ENCODE data around the gene MTSS2.

Gene MTSS2

DNA sequence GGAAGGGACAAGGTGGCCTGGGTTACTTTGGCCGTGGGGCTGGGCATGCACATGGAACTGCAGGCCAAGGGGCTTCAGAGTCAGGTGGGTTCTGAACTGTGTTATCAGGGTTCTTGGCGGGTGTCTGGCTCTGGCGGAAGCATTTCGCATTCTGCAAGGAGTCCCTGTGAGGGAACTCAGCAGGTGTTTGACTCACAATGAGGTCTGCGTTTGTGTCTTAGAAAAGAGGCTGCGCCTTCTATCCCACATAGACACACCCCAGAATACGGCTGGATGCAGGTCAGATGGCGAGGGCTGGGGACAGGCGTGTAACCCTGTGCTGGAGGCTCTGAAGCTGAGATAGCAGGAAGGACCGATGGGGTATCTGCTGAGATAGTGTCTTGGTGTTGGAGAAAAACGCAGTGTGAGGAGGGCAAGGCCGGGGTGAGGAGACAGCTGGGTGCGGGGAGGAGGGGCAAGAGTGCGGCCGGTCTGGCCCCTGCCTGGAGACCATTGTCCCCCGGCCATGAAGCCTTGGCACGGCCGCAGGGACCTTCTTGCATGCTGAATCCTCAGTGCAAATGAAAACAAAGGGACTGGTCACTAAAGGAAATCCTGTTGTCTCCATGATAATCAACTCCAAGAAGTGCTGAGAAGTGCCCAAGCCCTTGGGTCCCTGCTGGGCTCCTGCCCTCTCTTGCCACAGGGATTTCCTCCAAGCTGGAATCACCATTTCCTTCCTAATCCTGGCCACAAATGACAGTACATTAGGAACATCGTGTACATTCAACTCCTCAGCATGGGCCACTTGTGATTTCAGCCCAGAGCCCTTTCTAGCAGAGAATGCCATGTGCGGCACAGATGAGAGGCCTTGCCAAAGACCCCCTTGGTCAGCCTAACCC is 22.8 kb upstream of the MTSS2 start:
- no peak for TF ChIP-seq ZNF394 (tag by site-specific recombination; IDR thresholded peaks at IDR 0.05; ENCODE audit: borderline replicate concordance)
- no peak for TF ChIP-seq KLF16 (tag by site-specific recombination; IDR thresholded peaks at IDR 0.05)
- no peak for TF ChIP-seq ZNF521 (tag by site-specific recombination; IDR thresholded peaks at IDR 0.05)
- no peak for TF ChIP-seq ZNF341 (tag by site-specific recombination; IDR thresholded peaks at IDR 0.05; ENCODE audit: low read depth)
- no peak for TF ChIP-seq ZNF416 (tag by site-specific recombination; IDR thresholded peaks at IDR 0.05)
- TF ChIP-seq ZNF114 (tag by site-specific recombination; IDR thresholded peaks at IDR 0.05) = no peak
- ChIA-PET POLR2A (interaction anchor here (0.7 kb wide), 1 partner anchor 39 kb away, joined by 4 read pairs; no protein-coding TSS in a partner anchor), CTCF (no interaction called here)
- H3K4me1 ChIP-seq (ENCODE audit: control insufficient read depth, insufficient read depth, low read length) = no peaks in the 10 kb centered on the region
- no peaks in the 10 kb centered on the region for H3K36me3 ChIP-seq (ENCODE audit: control insufficient read depth in 2 of 2, insufficient read depth in 1 of 2, low read length in 2 of 2)
- H3K9me3 ChIP-seq (ENCODE audit: control insufficient read depth, insufficient read depth, low read depth, low read length) = no peaks in the 10 kb centered on the region
- H3K4me3 ChIP-seq (ENCODE audit: low read depth, low read length) = no peak overlapping the region
- H3K27ac ChIP-seq (ENCODE audit: extremely low read depth, low read depth, low read length) = no peak overlapping the region

DNA sequence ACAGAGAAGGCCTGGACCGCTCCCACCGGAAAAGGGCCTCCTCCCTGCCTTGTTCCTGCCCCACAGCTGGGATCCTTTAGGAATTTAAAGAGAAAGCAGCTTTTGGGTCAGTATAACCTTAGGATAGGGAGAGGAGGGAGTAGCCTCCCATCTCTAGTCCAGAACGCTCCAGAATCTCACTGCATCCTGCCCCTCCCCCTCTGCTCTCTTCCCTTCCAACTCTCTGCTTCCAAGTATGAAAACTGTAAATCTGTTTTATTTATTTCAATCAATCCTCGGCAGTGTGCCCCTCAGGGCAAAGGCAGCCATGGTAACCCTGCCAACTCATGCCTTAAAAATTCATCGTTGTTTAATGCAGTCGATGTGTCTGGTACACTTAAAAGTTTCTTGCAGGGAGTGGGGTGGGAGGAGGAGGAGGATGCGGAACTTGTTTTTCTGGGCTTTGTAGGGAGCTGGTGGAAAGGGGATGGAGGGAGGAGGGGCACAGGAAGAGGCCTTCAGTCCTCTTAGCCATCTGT is 21.2 kb upstream of the MTSS2 start:
- CTCF ChIA-PET = interaction anchor here (0.7 kb wide), 1 partner anchor 26 kb away, joined by 4 read pairs; no protein-coding TSS in a partner anchor
- H3K4me1 ChIP-seq (ENCODE audit: control insufficient read depth, insufficient read depth, low read length) = no peaks in the 10 kb centered on the region
- no peak overlapping the region for H3K27ac ChIP-seq (ENCODE audit: extremely low read depth, low read depth, low read length)
- POLR2A ChIA-PET = no interaction called here
- no peaks in the 10 kb centered on the region for H3K36me3 ChIP-seq (ENCODE audit: control insufficient read depth in 2 of 2, insufficient read depth in 1 of 2, low read length in 2 of 2)
- no peak overlapping the region for H3K4me3 ChIP-seq (ENCODE audit: low read depth, low read length)
- TF ChIP-seq, protein P1, sequence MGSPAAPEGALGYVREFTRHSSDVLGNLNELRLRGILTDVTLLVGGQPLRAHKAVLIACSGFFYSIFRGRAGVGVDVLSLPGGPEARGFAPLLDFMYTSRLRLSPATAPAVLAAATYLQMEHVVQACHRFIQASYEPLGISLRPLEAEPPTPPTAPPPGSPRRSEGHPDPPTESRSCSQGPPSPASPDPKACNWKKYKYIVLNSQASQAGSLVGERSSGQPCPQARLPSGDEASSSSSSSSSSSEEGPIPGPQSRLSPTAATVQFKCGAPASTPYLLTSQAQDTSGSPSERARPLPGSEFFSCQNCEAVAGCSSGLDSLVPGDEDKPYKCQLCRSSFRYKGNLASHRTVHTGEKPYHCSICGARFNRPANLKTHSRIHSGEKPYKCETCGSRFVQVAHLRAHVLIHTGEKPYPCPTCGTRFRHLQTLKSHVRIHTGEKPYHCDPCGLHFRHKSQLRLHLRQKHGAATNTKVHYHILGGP (tag by site-specific recombination; IDR thresholded peaks at IDR 0.05) = no peak
- TF ChIP-seq ZNF843 (tag by site-specific recombination; IDR thresholded peaks at IDR 0.05) (no peak), ZNF600 (tag by site-specific recombination; IDR thresholded peaks at IDR 0.05) (peak; percentile 68)
- TF ChIP-seq, protein P2, sequence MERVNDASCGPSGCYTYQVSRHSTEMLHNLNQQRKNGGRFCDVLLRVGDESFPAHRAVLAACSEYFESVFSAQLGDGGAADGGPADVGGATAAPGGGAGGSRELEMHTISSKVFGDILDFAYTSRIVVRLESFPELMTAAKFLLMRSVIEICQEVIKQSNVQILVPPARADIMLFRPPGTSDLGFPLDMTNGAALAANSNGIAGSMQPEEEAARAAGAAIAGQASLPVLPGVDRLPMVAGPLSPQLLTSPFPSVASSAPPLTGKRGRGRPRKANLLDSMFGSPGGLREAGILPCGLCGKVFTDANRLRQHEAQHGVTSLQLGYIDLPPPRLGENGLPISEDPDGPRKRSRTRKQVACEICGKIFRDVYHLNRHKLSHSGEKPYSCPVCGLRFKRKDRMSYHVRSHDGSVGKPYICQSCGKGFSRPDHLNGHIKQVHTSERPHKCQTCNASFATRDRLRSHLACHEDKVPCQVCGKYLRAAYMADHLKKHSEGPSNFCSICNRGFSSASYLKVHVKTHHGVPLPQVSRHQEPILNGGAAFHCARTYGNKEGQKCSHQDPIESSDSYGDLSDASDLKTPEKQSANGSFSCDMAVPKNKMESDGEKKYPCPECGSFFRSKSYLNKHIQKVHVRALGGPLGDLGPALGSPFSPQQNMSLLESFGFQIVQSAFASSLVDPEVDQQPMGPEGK (tag by site-specific recombination; IDR thresholded peaks at IDR 0.05) = no peak
- no peaks in the 10 kb centered on the region for H3K9me3 ChIP-seq (ENCODE audit: control insufficient read depth, insufficient read depth, low read depth, low read length)

DNA sequence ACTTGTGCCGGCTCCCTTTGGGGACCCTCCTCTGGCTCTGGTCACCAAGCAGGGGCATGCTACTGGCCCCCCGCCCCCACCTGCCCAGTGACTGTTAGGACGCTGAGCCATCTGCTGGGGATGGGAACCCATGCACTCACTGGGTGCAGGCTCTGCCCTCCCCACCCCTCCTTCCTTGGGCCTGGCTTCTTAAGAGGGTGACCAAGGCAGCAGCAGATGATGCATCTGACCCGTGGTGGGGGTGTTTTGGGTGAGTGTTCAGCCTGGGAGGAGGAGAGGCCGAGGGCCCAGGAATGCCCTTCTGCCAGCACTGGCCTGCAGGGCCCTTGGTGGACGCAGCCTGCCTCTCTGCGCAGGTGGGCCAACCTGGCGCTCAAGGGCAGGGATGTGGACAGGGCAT is 19.2 kb upstream of the MTSS2 start:
- H3K27ac ChIP-seq (ENCODE audit: extremely low read depth, low read depth, low read length) = no peak overlapping the region
- no peaks in the 10 kb centered on the region for H3K36me3 ChIP-seq (ENCODE audit: control insufficient read depth in 2 of 2, insufficient read depth in 1 of 2, low read length in 2 of 2)
- no peaks in the 10 kb centered on the region for H3K9me3 ChIP-seq (ENCODE audit: control insufficient read depth, insufficient read depth, low read depth, low read length)
- ChIA-PET CTCF (no interaction called here), POLR2A (no interaction called here)
- H3K4me1 ChIP-seq (ENCODE audit: control insufficient read depth, insufficient read depth, low read length) = no peaks in the 10 kb centered on the region
- H3K4me3 ChIP-seq (ENCODE audit: low read depth, low read length) = no peak overlapping the region
- TF ChIP-seq KLF1 (tag by site-specific recombination; IDR thresholded peaks at IDR 0.05) (no peak), ZNF561 (tag by site-specific recombination; IDR thresholded peaks at IDR 0.05; ENCODE audit: borderline replicate concordance) (no peak), EGR2 (tag by site-specific recombination; IDR thresholded peaks at IDR 0.05; ENCODE audit: low read depth) (no peak), ZNF37A (tag by site-specific recombination; IDR thresholded peaks at IDR 0.05) (no peak), ZSCAN16 (tag by site-specific recombination; IDR thresholded peaks at IDR 0.05) (no peak), ZNF600 (tag by site-specific recombination; IDR thresholded peaks at IDR 0.05) (no peak)
- TF ChIP-seq, protein P3, sequence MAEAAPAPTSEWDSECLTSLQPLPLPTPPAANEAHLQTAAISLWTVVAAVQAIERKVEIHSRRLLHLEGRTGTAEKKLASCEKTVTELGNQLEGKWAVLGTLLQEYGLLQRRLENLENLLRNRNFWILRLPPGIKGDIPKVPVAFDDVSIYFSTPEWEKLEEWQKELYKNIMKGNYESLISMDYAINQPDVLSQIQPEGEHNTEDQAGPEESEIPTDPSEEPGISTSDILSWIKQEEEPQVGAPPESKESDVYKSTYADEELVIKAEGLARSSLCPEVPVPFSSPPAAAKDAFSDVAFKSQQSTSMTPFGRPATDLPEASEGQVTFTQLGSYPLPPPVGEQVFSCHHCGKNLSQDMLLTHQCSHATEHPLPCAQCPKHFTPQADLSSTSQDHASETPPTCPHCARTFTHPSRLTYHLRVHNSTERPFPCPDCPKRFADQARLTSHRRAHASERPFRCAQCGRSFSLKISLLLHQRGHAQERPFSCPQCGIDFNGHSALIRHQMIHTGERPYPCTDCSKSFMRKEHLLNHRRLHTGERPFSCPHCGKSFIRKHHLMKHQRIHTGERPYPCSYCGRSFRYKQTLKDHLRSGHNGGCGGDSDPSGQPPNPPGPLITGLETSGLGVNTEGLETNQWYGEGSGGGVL (tag by site-specific recombination; IDR thresholded peaks at IDR 0.05) = no peak
